Stimulated activated CD8-positive, alpha-beta memory T cell treated with anti-CD3 and anti-CD28 coated beads, Interleukin-7, amount 100 ng/mL, for 48 hours (primary cell): ENCODE measurements around the gene CLEC18B.
"Not testable (repeated sequence)": the region's sequence is repeated elsewhere in the genome, so short reads cannot be mapped to it uniquely, and the experiment has no call there.

ENCODE experiments used
- DNase-seq, 2 donors: peaks; one replicate each; pipeline ENCODE4 v3.0.0-alpha.2; 2020; ENCODE audit warnings: low read depth in 1 of 2; ENCODE audit errors: extremely low read depth in 1 of 2

Gene CLEC18B

GRCh38 chr16:74420612-74421481 is at the start of gene CLEC18B:
TSS of gene CLEC18B (minus strand) at chr16:74421478. CDS start at chr16:74421270, 208 bp downstream.
- DNase-seq, result not testable (repeated sequence)

GRCh38 chr16:74469946-74470478 is 48.7 kb upstream of the CLEC18B start:
- DNase-seq, result no peak

GRCh38 chr16:74468807-74469525 is 47.7 kb upstream of the CLEC18B start:
- DNase-seq, result no peak

DNA sequence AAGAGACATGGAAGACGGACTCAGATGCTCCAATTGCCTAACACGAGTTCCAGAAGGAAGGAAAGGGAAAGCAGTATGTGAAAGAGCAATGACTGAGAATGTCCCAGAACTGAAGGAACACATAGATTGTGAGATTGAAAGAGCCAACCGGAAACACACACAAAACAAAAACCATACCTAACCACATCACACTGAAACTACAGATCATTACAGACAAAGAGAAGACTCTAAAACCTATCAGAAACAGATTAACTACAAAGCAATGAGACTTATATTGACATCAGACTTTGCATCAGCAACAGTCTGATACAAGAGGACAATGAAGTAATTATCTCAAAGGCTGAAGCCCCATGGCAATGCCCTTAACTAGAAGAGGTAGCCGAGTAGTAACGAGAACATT is 45.6 kb upstream of the CLEC18B start:
- no peak for DNase-seq

DNA sequence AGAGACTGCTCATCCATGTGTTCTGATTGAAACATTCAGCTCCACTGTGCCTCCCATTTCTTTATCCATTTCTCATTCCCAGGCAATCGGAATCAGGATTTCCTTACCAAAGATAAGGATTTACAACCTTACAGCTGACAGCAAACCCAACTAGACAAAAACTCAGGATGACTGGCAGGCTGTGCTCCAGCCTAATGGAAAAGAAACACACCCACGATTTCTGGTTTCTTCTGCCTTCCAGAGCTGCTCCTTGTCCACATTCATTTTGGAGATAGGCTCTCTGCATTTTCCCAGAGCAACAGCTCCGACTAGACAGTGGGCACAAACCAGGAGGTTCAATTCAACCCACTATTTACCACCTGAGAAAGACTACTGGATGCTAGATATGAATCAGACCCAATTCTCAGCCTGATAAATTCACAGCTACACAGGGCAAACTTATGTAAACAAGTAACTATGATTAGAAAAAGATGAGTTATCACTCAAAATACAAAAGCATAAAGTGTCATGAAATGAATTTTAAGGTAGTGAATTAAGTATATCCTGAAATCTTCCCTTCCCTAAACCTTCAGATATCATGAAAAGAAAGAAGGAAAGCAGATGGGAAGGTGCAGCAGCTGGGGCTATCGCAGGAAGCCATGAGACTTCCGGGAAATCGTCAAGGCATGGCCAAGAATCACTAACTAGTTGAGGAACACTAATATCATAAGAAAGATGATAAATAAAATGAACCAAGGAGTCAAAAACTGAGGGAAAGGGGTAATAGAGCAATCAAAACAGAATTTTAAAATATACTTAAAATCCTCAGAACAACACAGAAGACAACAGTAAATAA is 44.8 kb upstream of the CLEC18B start:
- DNase-seq, result no peak

DNA sequence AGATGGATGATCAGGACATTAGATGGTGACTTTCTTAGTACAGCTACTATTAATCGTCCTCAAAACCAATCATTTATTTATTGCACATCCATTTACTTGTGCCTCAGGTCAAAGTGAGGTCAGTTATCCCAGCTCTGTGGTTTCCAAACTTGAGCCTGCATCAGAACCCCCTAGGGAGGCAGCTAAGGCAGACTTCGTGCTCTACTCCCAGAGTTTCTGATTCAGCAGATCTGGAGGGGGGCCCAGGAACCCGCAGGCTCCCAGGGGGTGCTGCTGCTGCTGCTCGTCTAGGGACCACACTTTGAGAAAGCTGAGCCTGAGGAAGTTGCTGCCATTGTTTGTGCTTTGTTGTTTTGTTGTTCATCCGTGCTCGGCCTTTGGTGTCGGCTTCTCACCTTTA is 44.0 kb upstream of the CLEC18B start:
- no peak for DNase-seq

GRCh38 chr16:74463888-74464287 is 42.6 kb upstream of the CLEC18B start:
- no peak for DNase-seq

- DNase-seq, result no peak
Measured at GRCh38 chr16:74462361-74462760, 41.1 kb upstream of the CLEC18B start.

- DNase-seq, result no peak
Measured at GRCh38 chr16:74461826-74462225, 40.5 kb upstream of the CLEC18B start.

GRCh38 chr16:74460542-74460941 is 39.3 kb upstream of the CLEC18B start:
- DNase-seq, result no peak

GRCh38 chr16:74456290-74456625 is 35.0 kb upstream of the CLEC18B start:
- DNase-seq, result no peak

- DNase-seq, result no peak
Measured at GRCh38 chr16:74455619-74456289, 34.5 kb upstream of the CLEC18B start.

DNA sequence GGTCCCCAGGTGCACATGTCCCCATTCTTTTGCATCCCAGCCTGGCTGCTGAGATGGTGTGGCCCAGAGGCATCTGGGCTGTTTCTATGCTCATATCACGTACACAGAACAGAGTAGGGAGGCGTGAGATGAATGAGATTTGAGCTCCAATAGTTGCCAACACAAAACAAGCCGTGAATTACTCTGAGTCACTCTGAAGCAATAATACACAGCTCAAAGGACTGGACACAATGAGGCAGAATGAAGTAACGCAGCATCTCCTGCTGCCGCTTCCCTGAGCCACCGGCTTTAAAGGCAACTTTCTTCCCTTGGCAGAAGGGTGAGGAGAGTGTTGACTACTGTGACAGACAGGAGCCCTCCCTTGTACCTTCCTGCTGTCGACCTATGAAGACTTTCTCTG is 33.9 kb upstream of the CLEC18B start:
- DNase-seq, result no peak

- DNase-seq, result no peak
Measured at GRCh38 chr16:74451951-74452758, 30.9 kb upstream of the CLEC18B start.

GRCh38 chr16:74450967-74451760 is 29.9 kb upstream of the CLEC18B start:
- no peak for DNase-seq

- no peak for DNase-seq
Measured at GRCh38 chr16:74450236-74450635, 29.0 kb upstream of the CLEC18B start.

- no peak for DNase-seq
Measured at GRCh38 chr16:74449470-74449869, 28.2 kb upstream of the CLEC18B start.

GRCh38 chr16:74448990-74449389 is 27.7 kb upstream of the CLEC18B start:
- no peak for DNase-seq

GRCh38 chr16:74447578-74447977 is 26.3 kb upstream of the CLEC18B start:
- no peak for DNase-seq
